Stimulated activated CD8-positive, alpha-beta memory T cell treated with anti-CD3 and anti-CD28 coated beads, Interleukin-4, amount 100 ng/mL, for 4 hours (primary cell): ENCODE data around the gene CASTOR1.

Experiments
- DNase-seq, 2 donors: peaks; one replicate each; pipeline ENCODE4 v3.0.0-alpha.2; 2020; ENCODE audit warnings: low read depth in 2 of 2, low spot score in 1 of 2

The CASTOR1 gene

GRCh38 chr22:30266445-30267381 lies 22.6 kb downstream of the CASTOR1 start, which contains the start of gene OSM:
Gene OSM, minus strand, starts transcription at chr22:30266851. Its CDS starts 52 bp downstream, at chr22:30266799.
- peak in 1 of 2 donors; percentile 37 for DNase-seq

GRCh38 chr22:30265823-30266444 lies 23.4 kb downstream of the CASTOR1 start:
- DNase-seq = peak; percentile 59 to 77

- DNase-seq = no peak
These were observed 24.1 kb downstream of the CASTOR1 start for GRCh38 chr22:30265131-30265720.

- DNase-seq = no peak
These were observed 25.4 kb downstream of the CASTOR1 start for GRCh38 chr22:30263883-30264282.

GRCh38 chr22:30262917-30263741 lies 26.2 kb downstream of the CASTOR1 start:
- DNase-seq = peak; percentile 60 to 78

- DNase-seq = no peak
These were observed 27.2 kb downstream of the CASTOR1 start for GRCh38 chr22:30262112-30262511.

GRCh38 chr22:30261134-30261533 lies 28.2 kb downstream of the CASTOR1 start:
- no peak for DNase-seq

- no peak for DNase-seq
These were observed 28.6 kb downstream of the CASTOR1 start for GRCh38 chr22:30260682-30261081.

- no peak for DNase-seq
These were observed 29.0 kb downstream of the CASTOR1 start for GRCh38 chr22:30260276-30260675.

- no peak for DNase-seq
These were observed 35.0 kb downstream of the CASTOR1 start for GRCh38 chr22:30254314-30254713.

GRCh38 chr22:30253205-30253852 lies 36.0 kb downstream of the CASTOR1 start:
- DNase-seq = no peak

GRCh38 chr22:30252411-30253204 lies 36.7 kb downstream of the CASTOR1 start:
- DNase-seq = no peak

GRCh38 chr22:30251711-30252110 lies 37.6 kb downstream of the CASTOR1 start:
- no peak for DNase-seq

GRCh38 chr22:30250661-30251267 lies 38.5 kb downstream of the CASTOR1 start:
- DNase-seq = no peak

GRCh38 chr22:30250039-30250565 lies 39.2 kb downstream of the CASTOR1 start:
- no peak for DNase-seq

GRCh38 chr22:30249049-30250038 lies 40.0 kb downstream of the CASTOR1 start:
- DNase-seq = no peak

GRCh38 chr22:30248484-30248883 lies 40.8 kb downstream of the CASTOR1 start:
- no peak for DNase-seq

GRCh38 chr22:30247974-30248373 lies 41.3 kb downstream of the CASTOR1 start:
- no peak for DNase-seq
